GM18502 (cell line): ENCODE results near the gene VEPH1.

Experiments used
- ATAC-seq: cut with Tn5 transposase; IDR thresholded peaks from one replicate; pipeline ENCODE4 v1.9.1; 2021; ENCODE audit warnings: mild to moderate bottlenecking; ENCODE audit not compliant: unreplicated experiment, poor library complexity

The VEPH1 gene

GRCh38 chr3:157526036-157526435 lies 22.8 kb upstream of the VEPH1 start:
- ATAC-seq, result no peak

- ATAC-seq, result no peak
These were observed 20.6 kb upstream of the VEPH1 start for GRCh38 chr3:157523814-157524213.

- no peak for ATAC-seq
These were observed 19.4 kb upstream of the VEPH1 start for GRCh38 chr3:157522648-157523047.

GRCh38 chr3:157520485-157521150 lies 17.4 kb upstream of the VEPH1 start:
- ATAC-seq, result no peak

GRCh38 chr3:157518881-157519280 lies 15.7 kb upstream of the VEPH1 start:
- ATAC-seq, result no peak

- no peak for ATAC-seq
These were observed 13.7 kb upstream of the VEPH1 start for GRCh38 chr3:157516928-157517327.

- ATAC-seq, result no peak
These were observed 12.2 kb upstream of the VEPH1 start for GRCh38 chr3:157515398-157515797.

GRCh38 chr3:157514371-157514895 lies 11.2 kb upstream of the VEPH1 start:
- ATAC-seq, result no peak

GRCh38 chr3:157513585-157513984 lies 10.4 kb upstream of the VEPH1 start:
- no peak for ATAC-seq

GRCh38 chr3:157512534-157512933 lies 9.3 kb upstream of the VEPH1 start:
- ATAC-seq, result no peak

- ATAC-seq, result no peak
These were observed 5.2 kb upstream of the VEPH1 start for GRCh38 chr3:157508461-157508860.

- no peak for ATAC-seq
These were observed 1.4 kb downstream of the VEPH1 start for GRCh38 chr3:157501863-157502262.

- ATAC-seq, result no peak
These were observed 3.0 kb downstream of the VEPH1 start for GRCh38 chr3:157500232-157500631.

- no peak for ATAC-seq
These were observed 3.8 kb downstream of the VEPH1 start for GRCh38 chr3:157499342-157499963.

- ATAC-seq, result no peak
These were observed 4.8 kb downstream of the VEPH1 start for GRCh38 chr3:157498371-157498770.

- no peak for ATAC-seq
These were observed 7.4 kb downstream of the VEPH1 start for GRCh38 chr3:157495846-157496245.

- ATAC-seq, result no peak
These were observed 8.5 kb downstream of the VEPH1 start for GRCh38 chr3:157494581-157495281.

- no peak for ATAC-seq
These were observed 9.3 kb downstream of the VEPH1 start for GRCh38 chr3:157493627-157494550.

GRCh38 chr3:157491136-157491535 lies 12.1 kb downstream of the VEPH1 start:
- ATAC-seq, result no peak

GRCh38 chr3:157488144-157488543 lies 15.1 kb downstream of the VEPH1 start:
- ATAC-seq, result no peak
